Ishikawa (cell line): ENCODE data around the gene SLC7A7.

Experiments used
- CEBPB ChIP-seq: IDR thresholded peaks from 2 replicates; pipeline ENCODE4 v1.6.1; 2012
- CREB1 ChIP-seq: IDR thresholded peaks from 2 replicates; pipeline ENCODE4 v1.6.1; 2012; ENCODE audit warnings: low read depth
- MAX ChIP-seq: IDR thresholded peaks from 2 replicates; pipeline ENCODE4 v1.6.1; 2012
- RAD21 ChIP-seq: IDR thresholded peaks from 2 replicates; pipeline ENCODE4 v1.6.1; 2012; ENCODE audit warnings: low read depth
- TAF1 ChIP-seq: IDR thresholded peaks from 2 replicates; pipeline ENCODE4 v1.6.1; 2012; ENCODE audit warnings: low read depth, mild to moderate bottlenecking
- TCF12 ChIP-seq: IDR thresholded peaks from 2 replicates; pipeline ENCODE4 v1.6.1; 2012; ENCODE audit warnings: low read depth

GRCh38 chr14:22849212-22849819 is 34.1 kb upstream of the SLC7A7 start:
- TF ChIP-seq TAF1 (no peak), TCF12 (no peak), CREB1 (no peak), MAX (no peak), CEBPB (no peak), RAD21 (no peak)
